Astrocyte of the cerebellum (primary cell): Measurements from ENCODE around the gene PARVA.

ENCODE experiments used
- DNase-seq: peaks from one replicate; pipeline ENCODE4 v3.0.0-alpha.2; 2011; ENCODE audit warnings: low read depth
- H3K4me3 ChIP-seq: 2 replicates; pipeline ENCODE4 v1.5.1; 2011; ENCODE audit warnings: mild to moderate bottlenecking, low read depth, low read length, moderate library complexity
- in situ Hi-C: cut with HindIII; loops from 2 replicates; pipeline ENCODE4 v1.10.0; 2017; ENCODE audit warnings: low sequenced_read_pairs
- TF ChIP-seq, protein P1 (sequence below): IDR thresholded peaks from 2 replicates; pipeline ENCODE4 v1.5.1; 2012; ENCODE audit warnings: low read length, low read depth, moderate library complexity, mild to moderate bottlenecking; ENCODE audit errors: missing control alignments

The PARVA gene, protein sequence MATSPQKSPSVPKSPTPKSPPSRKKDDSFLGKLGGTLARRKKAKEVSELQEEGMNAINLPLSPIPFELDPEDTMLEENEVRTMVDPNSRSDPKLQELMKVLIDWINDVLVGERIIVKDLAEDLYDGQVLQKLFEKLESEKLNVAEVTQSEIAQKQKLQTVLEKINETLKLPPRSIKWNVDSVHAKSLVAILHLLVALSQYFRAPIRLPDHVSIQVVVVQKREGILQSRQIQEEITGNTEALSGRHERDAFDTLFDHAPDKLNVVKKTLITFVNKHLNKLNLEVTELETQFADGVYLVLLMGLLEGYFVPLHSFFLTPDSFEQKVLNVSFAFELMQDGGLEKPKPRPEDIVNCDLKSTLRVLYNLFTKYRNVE

DNA sequence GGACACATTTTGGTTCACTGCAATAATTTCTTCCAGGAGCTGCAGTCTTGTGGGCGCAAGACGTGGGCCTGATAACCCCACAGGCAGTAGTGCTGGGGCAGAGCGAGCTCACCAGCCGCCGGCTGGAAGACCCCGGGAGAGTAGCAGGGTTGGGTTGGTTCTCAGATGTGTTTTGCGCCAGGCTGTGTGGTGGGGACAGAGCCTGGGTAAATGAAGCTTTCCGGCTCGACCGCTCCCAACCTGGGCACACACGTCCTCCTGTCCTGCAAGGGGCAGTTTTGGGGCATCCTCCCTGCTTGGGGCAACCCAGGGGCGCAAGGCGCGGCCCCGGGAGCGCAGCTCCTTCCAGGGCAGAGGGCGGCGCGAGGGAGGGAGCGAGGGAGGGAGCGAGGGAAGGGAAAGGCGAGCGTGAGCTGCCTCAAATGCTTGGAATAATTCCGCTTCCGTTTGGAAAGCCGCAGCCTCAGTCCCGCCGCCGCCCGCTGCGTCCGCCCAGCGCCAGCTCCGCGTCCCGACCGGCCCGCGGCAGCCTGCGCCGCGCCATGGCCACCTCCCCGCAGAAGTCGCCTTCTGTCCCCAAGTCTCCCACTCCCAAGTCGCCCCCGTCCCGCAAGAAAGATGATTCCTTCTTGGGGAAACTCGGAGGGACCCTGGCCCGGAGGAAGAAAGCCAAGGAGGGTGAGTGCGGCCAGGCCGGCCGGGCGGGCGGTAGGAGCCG lies at the start of gene PARVA:
Gene PARVA (plus strand): TSS at position 466 of the 718 bp plus-strand sequence. CDS start 77 bp downstream, at position 543.
- in situ Hi-C loops, result no loop called here
- TF ChIP-seq, protein P1, sequence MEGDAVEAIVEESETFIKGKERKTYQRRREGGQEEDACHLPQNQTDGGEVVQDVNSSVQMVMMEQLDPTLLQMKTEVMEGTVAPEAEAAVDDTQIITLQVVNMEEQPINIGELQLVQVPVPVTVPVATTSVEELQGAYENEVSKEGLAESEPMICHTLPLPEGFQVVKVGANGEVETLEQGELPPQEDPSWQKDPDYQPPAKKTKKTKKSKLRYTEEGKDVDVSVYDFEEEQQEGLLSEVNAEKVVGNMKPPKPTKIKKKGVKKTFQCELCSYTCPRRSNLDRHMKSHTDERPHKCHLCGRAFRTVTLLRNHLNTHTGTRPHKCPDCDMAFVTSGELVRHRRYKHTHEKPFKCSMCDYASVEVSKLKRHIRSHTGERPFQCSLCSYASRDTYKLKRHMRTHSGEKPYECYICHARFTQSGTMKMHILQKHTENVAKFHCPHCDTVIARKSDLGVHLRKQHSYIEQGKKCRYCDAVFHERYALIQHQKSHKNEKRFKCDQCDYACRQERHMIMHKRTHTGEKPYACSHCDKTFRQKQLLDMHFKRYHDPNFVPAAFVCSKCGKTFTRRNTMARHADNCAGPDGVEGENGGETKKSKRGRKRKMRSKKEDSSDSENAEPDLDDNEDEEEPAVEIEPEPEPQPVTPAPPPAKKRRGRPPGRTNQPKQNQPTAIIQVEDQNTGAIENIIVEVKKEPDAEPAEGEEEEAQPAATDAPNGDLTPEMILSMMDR, result no peak
- H3K4me3 ChIP-seq, result peak within 1 kb of the TSS; percentile 57
- DNase-seq, result peak; percentile 60

DNA sequence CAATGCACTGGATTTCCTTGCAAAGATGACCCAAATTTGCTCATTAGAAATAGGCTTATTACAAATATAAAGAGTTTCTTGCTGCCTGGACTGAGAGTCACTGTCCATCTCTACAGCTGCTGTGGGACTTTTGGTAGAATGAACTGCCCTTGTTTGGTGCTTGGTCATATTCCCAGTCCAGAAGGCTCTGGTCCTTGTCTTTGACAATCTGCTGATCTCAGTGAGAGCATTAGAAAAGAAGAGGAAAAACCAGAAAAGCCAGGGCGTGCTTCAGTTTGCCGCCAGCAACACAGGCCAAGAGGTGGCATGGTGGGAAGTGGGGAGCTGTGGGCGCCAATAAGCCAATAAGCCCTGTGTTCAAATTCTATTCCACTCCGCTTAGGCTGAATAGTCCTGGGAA lies 48.2 kb upstream of the PARVA start:
- no peak overlapping the region for H3K4me3 ChIP-seq
- TF ChIP-seq, protein P1, result no peak
- in situ Hi-C loops, result no loop called here
- no peak for DNase-seq

DNA sequence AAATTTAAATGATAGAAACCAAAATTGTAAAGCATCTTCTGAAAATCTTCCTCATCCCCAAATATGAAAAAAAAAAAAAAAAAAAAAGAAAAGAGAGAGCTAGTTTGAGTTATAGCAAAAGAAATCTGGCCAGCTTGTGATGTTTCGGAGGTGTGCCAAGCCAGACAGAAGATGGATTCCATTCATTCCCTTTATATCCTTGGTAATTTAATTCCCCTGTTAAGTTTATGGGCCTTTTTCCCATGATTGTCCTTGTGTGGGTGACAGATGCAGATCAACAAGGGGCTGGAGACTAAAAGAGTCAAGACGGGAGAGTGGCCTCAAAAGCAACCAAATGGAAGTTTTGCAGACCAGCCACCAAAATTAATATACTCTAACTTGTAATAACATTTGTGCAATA lies 47.6 kb upstream of the PARVA start:
- TF ChIP-seq, protein P1, result no peak
- DNase-seq, result no peak
- H3K4me3 ChIP-seq, result no peak overlapping the region
- in situ Hi-C loops, result no loop called here

DNA sequence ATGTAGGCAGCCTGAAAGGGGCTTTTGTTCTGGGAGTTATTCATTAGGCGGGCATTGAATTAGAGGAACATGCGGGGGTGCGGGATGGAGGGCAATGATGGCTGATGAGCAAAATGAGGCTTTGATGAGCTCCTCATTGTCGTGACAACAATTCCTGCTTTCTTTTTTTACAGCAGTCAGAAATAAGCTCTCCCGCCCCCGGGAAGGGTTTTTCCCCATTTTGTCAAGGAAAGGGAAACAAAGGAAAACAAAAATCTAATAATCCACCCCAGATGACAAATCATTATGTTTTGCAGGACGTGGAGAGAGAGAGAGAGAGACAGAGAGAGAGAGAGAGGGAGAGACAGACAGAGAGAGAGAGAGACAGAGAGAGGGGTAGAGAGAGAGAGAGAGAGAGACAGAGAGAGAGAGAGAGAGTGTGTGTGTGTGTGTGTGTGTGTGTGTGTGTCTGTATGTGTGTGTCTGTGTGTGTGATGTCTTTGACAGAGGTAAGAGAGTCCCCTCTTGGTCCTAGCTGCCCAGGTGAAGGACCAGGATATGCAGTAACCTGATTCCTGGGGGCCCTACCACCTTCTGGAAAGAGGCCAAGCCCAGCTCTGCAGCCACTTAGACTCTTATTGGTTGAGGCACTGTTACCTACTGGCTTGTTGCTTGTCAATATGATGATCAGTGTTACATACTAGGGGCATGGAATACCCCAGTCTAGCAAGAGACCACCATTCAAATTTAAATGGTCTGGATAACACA lies 46.7 kb upstream of the PARVA start:
- in situ Hi-C loops, result no loop called here
- TF ChIP-seq, protein P1, result no peak
- DNase-seq, result no peak
- no peak overlapping the region for H3K4me3 ChIP-seq

DNA sequence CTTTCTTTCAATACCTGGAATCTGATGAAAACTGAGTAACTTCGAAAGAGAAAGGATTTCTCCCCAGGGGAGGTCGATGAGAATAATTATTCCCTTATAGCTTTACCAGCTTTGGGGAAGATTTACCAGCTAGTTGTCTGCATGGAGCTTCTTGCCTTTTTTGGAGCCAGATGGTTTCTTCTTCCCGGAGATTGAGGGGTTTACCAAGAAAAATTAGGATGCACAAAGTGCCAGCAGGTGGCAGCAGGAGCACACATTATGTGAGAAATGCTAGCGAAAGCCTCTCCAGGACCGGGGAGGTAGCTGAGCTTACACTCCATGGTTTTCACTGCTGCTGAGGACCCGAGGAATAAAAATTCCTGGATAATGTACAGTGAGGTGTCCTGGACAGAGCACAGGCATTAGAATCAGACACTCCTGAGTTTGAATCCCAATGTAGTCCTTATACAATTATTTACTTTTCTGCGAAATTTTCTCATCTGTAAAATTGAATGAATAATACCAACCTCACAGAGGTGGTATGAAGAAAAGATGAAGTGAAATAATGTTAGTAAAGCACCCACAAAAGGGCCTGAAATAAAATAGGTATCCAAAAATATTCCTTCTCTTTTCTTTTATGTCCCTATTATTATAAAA lies 46.0 kb upstream of the PARVA start:
- TF ChIP-seq, protein P1, result peak; percentile 72
- in situ Hi-C loops, result no loop called here
- DNase-seq, result peak; percentile 84
- no peak overlapping the region for H3K4me3 ChIP-seq

DNA sequence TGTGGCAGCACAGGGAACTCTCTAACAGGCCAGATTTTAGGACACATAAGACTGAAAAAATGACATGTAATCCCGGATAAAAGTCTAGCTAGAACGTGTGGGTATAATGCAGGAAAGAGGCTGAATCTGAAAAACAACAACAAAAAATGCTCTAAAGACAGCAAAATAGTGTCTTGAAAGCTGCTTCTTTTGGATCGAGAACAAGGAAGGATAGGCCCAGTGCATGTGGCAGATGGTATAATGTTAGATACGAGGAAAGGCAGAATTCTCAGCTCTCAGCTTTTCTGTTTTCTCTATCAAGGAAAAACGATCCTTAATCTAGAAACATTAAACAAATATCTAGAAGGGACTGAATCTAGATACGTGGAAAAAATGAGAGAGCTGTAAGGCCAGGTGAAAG lies 33.8 kb upstream of the PARVA start:
- no peak overlapping the region for H3K4me3 ChIP-seq
- TF ChIP-seq, protein P1, result no peak
- in situ Hi-C loops, result no loop called here
- no peak for DNase-seq
